NCI-H2171 treated with DMSO at 0.1 percent for 48 hours (cell line): ENCODE data around the gene C17orf107.
"Not testable (repeated sequence)": the region's sequence is repeated elsewhere in the genome, so short reads cannot be mapped to it uniquely, and the experiment has no call there.

Experiments used
- DNase-seq: peaks from one replicate; lab custom pipeline; 2025; lab: John Stamatoyannopoulos, UW

C17orf107 gene

GRCh38 chr17:4899341-4900230 is at the start of gene C17orf107:
Gene C17orf107 (plus strand): TSS chr17:4899536. CDS start chr17:4899763, 227 bp downstream.
- peak; percentile 29 for DNase-seq

GRCh38 chr17:4850246-4850645 is 49.1 kb upstream of the C17orf107 start:
- no peak for DNase-seq

DNA sequence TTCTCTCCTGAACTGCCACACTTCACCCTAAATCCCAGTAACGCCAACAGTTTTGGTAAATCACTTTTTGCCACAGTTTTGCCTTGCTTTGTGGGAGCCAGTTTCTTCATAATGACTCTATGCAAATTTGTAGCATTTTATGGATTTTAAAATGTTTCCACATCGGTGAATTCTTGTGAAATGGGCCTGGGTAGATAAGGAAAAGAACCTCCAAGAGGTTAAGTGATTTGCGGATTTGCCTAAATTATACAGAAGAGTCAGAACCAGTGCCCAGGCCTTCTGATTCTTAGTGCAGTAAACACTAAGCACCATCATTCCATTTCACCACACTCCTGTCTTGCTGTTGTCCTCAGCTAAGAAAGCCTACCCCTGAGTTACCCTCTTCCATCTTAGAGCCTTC is 48.3 kb upstream of the C17orf107 start:
- DNase-seq: no peak

DNA sequence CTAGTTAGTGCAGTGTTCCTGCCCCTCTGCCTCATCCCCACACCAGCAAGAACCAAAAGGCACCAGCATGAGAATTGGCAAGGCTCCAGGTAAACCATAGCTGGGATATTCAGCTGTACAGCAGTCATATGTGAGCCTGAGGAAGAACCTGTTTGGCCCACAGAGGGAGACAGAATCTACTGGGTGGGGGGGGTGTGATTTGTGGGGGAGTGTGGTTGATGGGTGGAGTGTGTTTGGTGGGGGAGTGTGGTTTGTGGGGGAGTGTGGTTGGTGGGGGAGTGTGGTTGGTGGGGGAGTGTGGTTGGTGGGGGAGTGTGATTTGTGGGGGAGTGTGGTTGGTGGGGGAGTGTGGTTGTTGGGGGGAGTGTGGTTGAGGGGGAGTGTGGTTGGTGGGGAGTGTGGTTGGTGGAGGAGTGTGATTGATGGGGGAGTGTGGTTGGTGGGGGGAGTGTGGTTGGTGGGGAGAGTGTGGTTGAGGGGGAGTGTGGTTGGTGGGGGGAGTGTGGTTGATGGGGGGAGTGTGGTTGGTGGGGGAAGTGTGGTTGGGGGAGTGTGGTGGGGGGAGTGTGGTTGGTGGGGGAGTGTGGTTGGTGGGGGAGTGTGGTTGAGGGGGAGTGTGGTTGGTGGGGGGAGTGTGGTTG is 46.6 kb upstream of the C17orf107 start:
- DNase-seq: peak; percentile 69

GRCh38 chr17:4853208-4853671 is 46.1 kb upstream of the C17orf107 start:
- DNase-seq: no peak

GRCh38 chr17:4854111-4854681 is 45.1 kb upstream of the C17orf107 start:
- peak; percentile 97 for DNase-seq

- DNase-seq: peak; percentile 20
These were observed 42.9 kb upstream of the C17orf107 start for GRCh38 chr17:4856271-4856936.

GRCh38 chr17:4856937-4857314 is 42.4 kb upstream of the C17orf107 start:
- DNase-seq: no peak

DNA sequence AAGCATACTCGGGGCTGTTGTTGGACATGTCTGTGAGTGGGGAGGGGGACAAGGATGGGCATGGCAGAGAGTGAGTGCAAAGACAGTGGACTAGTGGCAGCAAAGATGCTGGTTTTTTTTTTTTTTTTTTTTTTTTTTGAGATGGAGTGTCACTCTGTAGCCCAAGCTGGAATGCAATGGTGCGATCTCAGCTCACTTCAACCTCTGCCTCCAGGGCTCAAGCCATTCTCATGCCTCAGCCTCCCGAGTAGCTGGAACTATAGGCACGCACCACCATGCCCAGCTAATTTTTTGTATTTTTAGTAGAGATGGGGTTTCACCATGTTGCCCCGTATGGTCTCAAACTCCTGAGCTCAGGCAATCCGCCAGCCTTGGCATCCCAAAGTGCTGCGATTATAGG is 42.0 kb upstream of the C17orf107 start:
- DNase-seq: not testable (repeated sequence)

DNA sequence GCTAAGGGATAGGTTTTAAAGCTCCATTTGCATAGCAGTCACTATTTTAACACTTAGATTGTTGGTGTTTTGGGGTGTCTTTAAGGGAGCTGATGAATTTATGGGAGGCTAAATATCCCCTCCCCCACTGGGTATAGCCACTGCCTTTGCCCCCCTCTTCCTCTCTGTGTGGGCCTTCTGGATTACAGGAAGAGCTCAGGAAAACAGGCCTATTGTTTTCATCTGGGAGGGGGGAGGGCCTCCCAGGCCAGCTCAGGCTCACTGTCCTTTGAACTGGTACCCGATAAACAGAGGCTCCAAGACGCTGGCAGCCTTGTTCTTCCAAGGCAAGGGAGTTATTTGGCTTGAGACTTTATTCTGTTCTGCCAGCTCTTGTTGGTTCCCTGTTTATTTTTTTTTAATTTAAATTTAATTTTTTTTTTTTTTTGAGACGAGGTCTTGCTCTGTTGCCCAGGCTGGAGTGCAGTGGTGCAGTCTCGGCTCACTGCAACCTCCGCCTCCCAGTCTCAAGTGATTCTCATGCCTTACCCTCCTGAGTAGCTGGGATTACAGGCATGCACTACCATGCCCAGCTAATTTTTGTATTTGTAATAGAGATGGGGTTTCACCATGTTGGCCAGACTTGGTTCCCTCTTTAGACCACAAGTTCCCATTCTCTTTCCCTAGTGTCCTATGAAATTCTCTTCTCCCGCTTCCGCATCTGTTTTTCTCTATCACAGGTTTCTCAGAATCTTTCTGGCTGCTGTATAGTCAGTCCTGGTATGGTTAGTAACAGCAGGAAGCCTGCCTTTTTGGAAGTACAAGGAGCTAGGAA is 41.1 kb upstream of the C17orf107 start:
- no peak for DNase-seq

GRCh38 chr17:4858882-4859260 is 40.5 kb upstream of the C17orf107 start:
- DNase-seq: no peak

DNA sequence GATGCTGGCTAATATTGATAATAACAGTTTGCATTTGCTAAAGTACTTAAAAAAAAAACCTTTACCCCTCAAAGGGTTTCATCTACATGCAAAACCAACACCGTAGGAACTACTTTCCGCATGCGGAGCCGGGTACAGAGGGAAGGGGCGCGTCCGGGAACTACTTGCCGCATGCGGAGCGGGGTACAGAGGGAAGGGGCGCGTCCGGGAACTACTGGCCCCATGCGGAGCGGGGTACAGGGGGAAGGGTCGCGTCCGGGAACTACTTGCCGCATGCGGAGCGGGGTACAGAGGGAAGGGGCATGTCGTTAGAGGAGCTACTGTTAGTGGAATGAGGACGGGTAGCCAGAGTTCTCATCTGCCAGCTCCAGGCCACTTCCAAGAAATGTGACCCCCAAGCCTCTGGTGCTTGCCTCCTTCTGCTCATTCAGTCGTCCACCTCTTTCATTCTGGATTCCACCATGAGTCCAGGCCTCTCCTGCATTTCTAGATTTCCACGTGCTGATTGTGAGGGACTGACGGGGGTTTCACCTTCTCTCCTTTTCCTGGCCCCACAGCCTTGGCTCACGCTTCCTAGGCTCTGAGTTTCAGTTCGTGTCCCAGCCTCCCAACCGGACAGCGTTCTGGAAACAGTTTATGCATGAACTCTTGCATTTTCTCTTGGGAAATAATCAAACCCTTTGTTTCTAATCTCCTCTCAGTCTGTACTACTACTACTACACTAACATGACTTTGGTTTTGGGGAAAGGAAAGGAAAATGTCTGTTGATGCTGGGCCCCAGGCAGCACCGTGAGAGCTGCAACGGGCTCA is 39.3 kb upstream of the C17orf107 start:
- DNase-seq: no peak

- DNase-seq: no peak
These were observed 38.7 kb upstream of the C17orf107 start for GRCh38 chr17:4860651-4861050.

- no peak for DNase-seq
These were observed 38.3 kb upstream of the C17orf107 start for GRCh38 chr17:4861052-4861451.

- DNase-seq: no peak
These were observed 36.6 kb upstream of the C17orf107 start for GRCh38 chr17:4862720-4863119.

DNA sequence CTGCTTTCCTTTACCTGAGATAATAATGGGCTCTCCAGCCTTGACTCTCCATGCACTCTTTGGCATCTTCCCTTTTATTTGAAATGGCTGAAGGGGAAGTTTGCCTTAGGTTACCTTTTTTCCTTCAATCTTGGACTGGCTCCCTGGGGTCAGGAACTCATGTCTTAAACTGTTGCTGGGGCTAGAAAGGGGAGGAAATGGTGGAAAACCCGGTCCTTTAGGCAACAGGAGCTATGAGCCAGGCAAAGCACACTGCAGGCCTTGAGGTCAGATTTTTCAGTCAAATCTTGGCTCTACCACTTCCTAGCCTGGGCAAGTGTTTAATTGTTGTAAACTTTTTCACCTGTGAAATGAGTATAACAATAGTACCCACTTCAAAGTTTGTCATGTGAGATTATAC is 36.0 kb upstream of the C17orf107 start:
- no peak for DNase-seq

DNA sequence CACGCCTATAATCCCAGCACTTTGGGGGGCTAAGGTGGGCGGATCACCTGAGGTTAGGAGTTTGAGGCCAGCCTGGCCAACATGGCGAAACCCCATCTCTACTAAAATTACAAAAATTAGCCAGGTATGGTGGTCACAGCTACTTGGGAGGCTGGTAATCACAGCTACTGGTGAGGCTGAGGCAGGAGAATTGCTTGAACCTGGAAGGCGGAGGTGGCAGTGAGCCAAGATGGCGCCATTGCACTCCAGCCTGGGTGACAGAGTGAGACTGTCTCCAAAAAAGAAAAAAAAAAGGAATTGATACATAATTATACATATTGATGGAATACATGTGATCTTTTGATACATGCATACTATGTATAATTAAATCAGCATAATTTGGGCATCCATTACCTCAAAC is 31.8 kb upstream of the C17orf107 start:
- not testable (repeated sequence) for DNase-seq

DNA sequence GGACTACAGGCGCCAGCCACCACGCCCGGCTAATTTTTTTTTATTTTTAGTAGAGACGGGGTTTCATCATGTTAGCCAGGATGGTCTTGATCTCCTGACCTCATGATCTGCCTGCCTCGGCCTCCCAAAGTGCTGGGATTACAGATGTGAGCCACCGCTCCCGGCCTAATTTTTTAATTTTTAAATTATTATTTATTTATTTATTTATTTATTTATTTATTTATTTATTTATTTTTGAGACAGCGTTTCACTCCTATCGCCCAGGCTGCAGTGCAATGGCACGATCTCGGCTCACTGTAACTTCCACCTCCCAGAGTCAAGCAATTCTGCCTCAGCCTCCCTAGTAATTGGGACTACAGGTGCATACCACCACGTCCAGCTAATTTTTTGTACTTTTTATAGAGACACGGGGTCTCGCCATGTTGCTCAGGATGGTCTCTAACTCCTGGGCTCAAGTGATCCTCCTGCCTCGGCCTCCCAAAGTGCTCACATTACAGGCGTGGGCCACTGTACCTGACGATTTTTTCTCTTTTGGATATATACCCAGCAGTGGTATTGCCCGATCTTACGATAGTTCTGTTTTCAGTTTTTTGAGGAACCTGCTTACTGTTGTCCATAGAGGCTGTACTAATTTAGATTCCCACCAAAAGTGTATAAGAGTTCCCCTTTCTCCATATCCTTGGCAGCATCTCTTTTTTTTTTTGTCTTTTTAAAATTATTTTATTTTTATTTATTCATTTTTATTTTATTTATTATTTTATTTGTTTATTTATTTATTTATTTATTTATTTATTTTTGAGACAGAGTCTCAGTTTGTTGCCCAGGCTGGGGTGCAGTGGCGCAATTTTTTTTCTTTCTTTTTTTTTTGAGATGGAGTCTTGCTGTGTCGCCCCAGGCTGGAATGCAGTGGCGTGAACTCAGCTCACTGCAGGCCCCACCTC is 30.0 kb upstream of the C17orf107 start:
- not testable (repeated sequence) for DNase-seq

DNA sequence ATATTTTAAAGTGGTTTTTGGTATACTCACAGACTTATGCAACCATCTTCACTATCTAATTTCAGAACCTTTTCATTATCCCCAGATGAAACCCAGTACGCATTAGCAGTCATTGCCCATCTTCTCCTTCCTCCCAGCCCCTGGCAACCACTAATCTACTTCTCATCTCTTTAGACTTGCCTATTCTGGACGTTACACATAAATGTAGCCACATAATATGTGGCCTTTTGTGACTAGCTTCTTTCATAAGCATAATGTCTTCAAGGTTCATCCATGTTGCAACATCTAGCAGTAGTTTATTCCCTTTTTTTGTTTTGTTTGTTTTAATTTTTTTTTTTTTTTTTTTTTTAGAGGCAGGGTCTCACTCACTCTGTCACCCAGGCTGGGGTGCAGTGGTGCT is 28.5 kb upstream of the C17orf107 start:
- no peak for DNase-seq

GRCh38 chr17:4872786-4873185 is 26.6 kb upstream of the C17orf107 start:
- DNase-seq: no peak
